Endothelial cell of umbilical vein (primary cell): ENCODE measurements around the gene CASK. TPM values are rescaled to one million over a fixed set of nuclear protein-coding genes. Genes with fewer than 3 reads are reported as not detected.

ENCODE experiments used
- BruUV-seq: library from RNA; stranded (reverse); fragments of 400-500 nt; replicated peaks from 2 replicates; lab custom pipeline; 2021; lab: Mats Ljungman, UMichigan
- CTCF ChIA-PET: fragments of 300-600, 350-600 bp; sonication (Branson Sonifier 250); formaldehyde crosslinking; loops from one replicate; lab custom pipeline; 2021; ENCODE audit warnings: antibody characterized with exemption, inconsistent platforms; lab: Charles Lee
- POLR2A ChIA-PET: fragments of 300-600, 350-600 bp; sonication (Branson Sonifier 250); formaldehyde crosslinking; loops from one replicate; lab custom pipeline; 2021; ENCODE audit warnings: antibody characterized with exemption, inconsistent platforms; lab: Charles Lee
- DNase-seq: peaks from one replicate; pipeline ENCODE4 v3.0.0-alpha.2; 2011; ENCODE audit warnings: low read depth, low spot score
- FAIRE-seq: peaks from 2 replicates; lab custom pipeline; 2011; peaks lifted over from hg19 to GRCh38; lab: Jason Lieb, UNC
- H2AFZ ChIP-seq: 2 replicates; pipeline ENCODE4 v1.6.0; 2012; ENCODE audit warnings: low read depth, low read length, control low read depth, inconsistent platforms
- H3K27ac ChIP-seq: 2 replicates; pipeline ENCODE4 v1.5.1; 2011; ENCODE audit warnings: low read depth, mild to moderate bottlenecking, control low read depth, low read length, moderate library complexity; ENCODE audit not compliant: insufficient read depth
- H3K27me3 ChIP-seq, 2 experiments: 2 replicates each; pipeline versions ENCODE4 v1.6.0 to v1.6.1; 2011; ENCODE audit warnings: low read length in 2 of 2, mixed read lengths in 1 of 2; ENCODE audit not compliant: control insufficient read depth in 2 of 2, insufficient read depth in 2 of 2
- H3K36me3 ChIP-seq, 2 experiments: 2 replicates in 1 of 2; 3 replicates in 1 of 2; pipeline ENCODE4 v1.5.1; 2011; ENCODE audit warnings: low read length in 2 of 2, mild to moderate bottlenecking in 1 of 2, moderate library complexity in 1 of 2; ENCODE audit not compliant: control insufficient read depth in 2 of 2, insufficient read depth in 2 of 2; ENCODE audit errors: extremely low read depth in 1 of 2
- H3K4me1 ChIP-seq: 3 replicates; pipeline ENCODE4 v1.5.1; 2011; ENCODE audit warnings: mild to moderate bottlenecking, low read length; ENCODE audit not compliant: control insufficient read depth, insufficient read depth; ENCODE audit errors: extremely low read depth
- H3K4me2 ChIP-seq: 2 replicates; pipeline ENCODE4 v1.6.1; 2011; ENCODE audit warnings: low read length, control low read depth, mixed read lengths; ENCODE audit not compliant: insufficient read depth
- H3K4me3 ChIP-seq, 3 experiments: fragments of 200-600 bp in 1 of 3; sonication (generic), shearing (Covaris generic) in 1 of 3; replicated peaks in 1 of 3; 2 replicates each; pipeline ENCODE4 v1.5.1; 2011 to 2016; ENCODE audit warnings: control low read depth in 3 of 3, low read length in 3 of 3, mild to moderate bottlenecking in 2 of 3, inconsistent platforms in 1 of 3, low read depth in 1 of 3, moderate library complexity in 1 of 3; ENCODE audit not compliant: insufficient read depth in 1 of 3
- H3K79me2 ChIP-seq: 2 replicates; pipeline ENCODE4 v1.6.0; 2012; ENCODE audit warnings: low read length, inconsistent platforms; ENCODE audit not compliant: control insufficient read depth, insufficient read depth
- H3K9ac ChIP-seq: replicated peaks from 2 replicates; pipeline ENCODE3; 2011; ENCODE audit warnings: low read length, control low read depth; ENCODE audit not compliant: insufficient read depth; ENCODE audit errors: extremely low read depth
- H3K9me1 ChIP-seq: replicated peaks from 3 replicates; pipeline ENCODE4 v1.6.0; 2011; ENCODE audit warnings: mild to moderate bottlenecking, low read length; ENCODE audit not compliant: control insufficient read depth, insufficient read depth; ENCODE audit errors: extremely low read depth
- H3K9me3 ChIP-seq: replicated peaks from 2 replicates; pipeline ENCODE4 v1.5.1; 2012; ENCODE audit warnings: low read length, inconsistent platforms; ENCODE audit not compliant: control insufficient read depth, insufficient read depth
- H4K20me1 ChIP-seq: replicated peaks from 2 replicates; pipeline ENCODE3; 2011; ENCODE audit warnings: mild to moderate bottlenecking, low read length; ENCODE audit not compliant: control insufficient read depth, insufficient read depth; ENCODE audit errors: extremely low read depth
- CTCF ChIP-seq, 2 donors: IDR thresholded peaks; 1 replicate in 1 of 2; 2 replicates in 1 of 2; pipeline ENCODE4 v1.5.1; 2011; ENCODE audit warnings: low read length in 2 of 2, mild to moderate bottlenecking in 2 of 2, moderate library complexity in 2 of 2, control low read depth in 1 of 2, inconsistent platforms in 1 of 2, low read depth in 1 of 2; ENCODE audit not compliant: insufficient read depth in 1 of 2; ENCODE audit errors: extremely low read depth in 1 of 2
- EZH2 ChIP-seq: IDR thresholded peaks from 2 replicates; pipeline ENCODE4 v1.6.1; 2012; ENCODE audit warnings: borderline replicate concordance, low read depth, mild to moderate bottlenecking, moderate library complexity, low read length, inconsistent platforms; ENCODE audit not compliant: severe bottlenecking
- FOS ChIP-seq: IDR thresholded peaks from 2 replicates; pipeline ENCODE4 v1.6.1; 2011; ENCODE audit warnings: mild to moderate bottlenecking, low read length, moderate library complexity, borderline replicate concordance; ENCODE audit not compliant: insufficient read depth
- GATA2 ChIP-seq: IDR thresholded peaks from 2 replicates; pipeline ENCODE4 v1.7.0; 2011; ENCODE audit warnings: low read depth, mild to moderate bottlenecking, moderate library complexity, mixed read lengths, low read length; ENCODE audit not compliant: insufficient read length, insufficient read depth
- JUN ChIP-seq: IDR thresholded peaks from 2 replicates; pipeline ENCODE4 v1.6.1; 2011; ENCODE audit warnings: borderline replicate concordance, low read depth; ENCODE audit not compliant: insufficient read length, insufficient read depth
- MAX ChIP-seq: IDR thresholded peaks from 2 replicates; pipeline ENCODE4 v1.6.1; 2011; ENCODE audit not compliant: insufficient read depth, insufficient read length
- MYC ChIP-seq: IDR thresholded peaks from one replicate; pipeline ENCODE4 v1.6.1; 2011; ENCODE audit warnings: mild to moderate bottlenecking, low read depth, low read length
- POLR2A ChIP-seq: IDR thresholded peaks from 2 replicates; pipeline ENCODE4 v1.6.1; 2012; ENCODE audit warnings: low read depth, mild to moderate bottlenecking, control low read depth, low read length
- POLR2AphosphoS5 ChIP-seq: IDR thresholded peaks from 2 replicates; pipeline ENCODE4 v1.6.1; 2012; ENCODE audit warnings: low read depth, mild to moderate bottlenecking, control low read depth, low read length, moderate library complexity; ENCODE audit not compliant: insufficient read depth
- dilution Hi-C: fragments of 300-500 bp; cut with MboI; formaldehyde crosslinking; loops from one replicate; pipeline ENCODE4 v1.15.0; 2019; ENCODE audit warnings: low sequenced_read_pairs; ENCODE audit not compliant: extremely low pct_ligation_motif_present
- intact Hi-C: fragments of 100-400 bp; cut with micrococcal nuclease; formaldehyde crosslinking; loops from one replicate; pipeline ENCODE4 v1.10.0; 2022
- polyA plus RNA-seq, 4 experiments: library from polyadenylated mRNA; depleted of rRNA in 3 of 4; stranded (reverse) in 3 of 4; unstranded in 1 of 4; fragments of >200 nt; gene quantifications; 2 replicates each; pipeline versions ENCODE4 v1.2.1 to v1.2.3, GENCODE V29; 2011 to 2012; ENCODE audit warnings: missing spikeins in 1 of 4
- total RNA-seq: library from RNA; stranded (reverse); gene quantifications from 2 replicates; pipeline ENCODE4 v1.2.3, GENCODE V29; 2021

Gene CASK
- total and polyA plus RNA-seq, 2 donors (not counting 3 experiments of a cell fraction or from before 2014, with no cell fraction given), result 6.4 to 30.4 TPM

- H3K9me1 ChIP-seq, result no peaks in the 10 kb centered on the region
- H3K4me3 ChIP-seq, result no peak overlapping the region
- TF ChIP-seq MYC, result no peak
- no peak for TF ChIP-seq GATA2
- TF ChIP-seq FOS, result no peak
- TF ChIP-seq POLR2AphosphoS5, result no peak
- no peak for TF ChIP-seq CTCF (IDR thresholded peaks at IDR 0.05; ENCODE audit: extremely low read depth in 1 of 2, insufficient read depth in 1 of 2, low read depth in 1 of 2, low read length in 2 of 2)
- no peak for TF ChIP-seq EZH2
- no peak for TF ChIP-seq JUN
- no peak for TF ChIP-seq POLR2A
- TF ChIP-seq MAX, result no peak
- H3K79me2 ChIP-seq, result no peaks in the 10 kb centered on the region
- peaks cover 15% of the 10 kb centered on the region for H3K4me1 ChIP-seq
- FAIRE-seq (peak; percentile 79), DNase-seq (peak; percentile 1)
- no peak overlapping the region for H3K9ac ChIP-seq
- intact Hi-C loops (no loop called here), dilution Hi-C loops (no loop called here)
- H4K20me1 ChIP-seq, result no peaks in the 10 kb centered on the region
- H3K4me2 ChIP-seq, result no peak overlapping the region
- no peak overlapping the region for H2AFZ ChIP-seq
- CTCF ChIA-PET, result no interaction called here
- POLR2A ChIA-PET, result no interaction called here
- no peaks in the 10 kb centered on the region for H3K9me3 ChIP-seq
- no peaks in the 10 kb centered on the region for H3K36me3 ChIP-seq
- BruUV-seq, result no TSS peak
- H3K27ac ChIP-seq, result no peak overlapping the region
- H3K27me3 ChIP-seq, result no peaks in the 10 kb centered on the region
Observed at GRCh38 chrX:41563876-41564275, 359.5 kb downstream of the CASK start.
